ENCODE data around the gene DENND1A.

- TF ChIP-seq CTCF (IDR thresholded peaks at IDR 0.05): no peak
- TF ChIP-seq POLR2A (IDR thresholded peaks at IDR 0.05): no peak
Measured at GRCh38 chr9:123437201-123437600, 492.7 kb downstream of the DENND1A start.
